ENCODE data around the gene CNTN4.

- TF ChIP-seq JUND (IDR thresholded peaks at IDR 0.05) (no peak), CTCF (IDR thresholded peaks at IDR 0.05; ENCODE audit: low read depth, low read length, missing input control) (no peak), RAD21 (IDR thresholded peaks at IDR 0.05) (no peak), SP1 (IDR thresholded peaks at IDR 0.05) (no peak)
Measured at GRCh38 chr3:2205692-2206091, 107.0 kb downstream of the CNTN4 start.

Data from liver (tissue), 3 donors.